HUES6 (cell line): ENCODE measurements around the gene NOS1AP.

ENCODE experiments used
- H3K27ac ChIP-seq: 2 replicates; pipeline ENCODE4 v1.7.0; 2013; ENCODE audit warnings: low read depth, mild to moderate bottlenecking, low read length, inconsistent platforms
- H3K27me3 ChIP-seq: 2 replicates; pipeline ENCODE4 v1.6.1; 2013; ENCODE audit warnings: low read length; ENCODE audit not compliant: control insufficient read depth, insufficient read depth
- H3K36me3 ChIP-seq: 2 replicates; pipeline ENCODE4 v1.6.1; 2013; ENCODE audit warnings: low read length; ENCODE audit not compliant: control insufficient read depth, insufficient read depth
- H3K4me1 ChIP-seq: 2 replicates; pipeline ENCODE4 v1.6.1; 2013; ENCODE audit warnings: low read length; ENCODE audit not compliant: control insufficient read depth, insufficient read depth
- H3K4me3 ChIP-seq: 2 replicates; pipeline ENCODE4 v1.5.1; 2013; ENCODE audit warnings: low read depth, low read length
- H3K9ac ChIP-seq: one replicate; pipeline ENCODE4 v1.6.1; 2013; ENCODE audit warnings: mild to moderate bottlenecking, low read length
- H3K9me3 ChIP-seq: 2 replicates; pipeline ENCODE4 v1.6.1; 2013; ENCODE audit warnings: low read depth, low read length; ENCODE audit not compliant: control insufficient read depth, insufficient read depth

The NOS1AP gene

GRCh38 chr1:162383516-162383915, 314.0 kb downstream of the NOS1AP start:
- H3K27me3 ChIP-seq, result no peaks in the 10 kb centered on the region
- no peaks in the 10 kb centered on the region for H3K9me3 ChIP-seq
- peaks cover 18% of the 10 kb centered on the region for H3K36me3 ChIP-seq
- peaks cover 1% of the 10 kb centered on the region; the same call in 1 of the 2 replicates for H3K4me1 ChIP-seq
- H3K4me3 ChIP-seq, result no peak overlapping the region
- H3K27ac ChIP-seq, result no peak overlapping the region
- no peak overlapping the region for H3K9ac ChIP-seq

GRCh38 chr1:162384116-162384515, 314.6 kb downstream of the NOS1AP start:
- Histone ChIP-seq H3K4me3 (no peak overlapping the region), H3K4me1 (peaks cover 5% of the 10 kb centered on the region; the same call in 1 of the 2 replicates), H3K9me3 (no peaks in the 10 kb centered on the region), H3K27me3 (no peaks in the 10 kb centered on the region), H3K36me3 (peaks cover 18% of the 10 kb centered on the region), H3K27ac (no peak overlapping the region), H3K9ac (no peak overlapping the region)

GRCh38 chr1:162384601-162385279, 315.2 kb downstream of the NOS1AP start:
- no peaks in the 10 kb centered on the region for H3K27me3 ChIP-seq
- H3K9me3 ChIP-seq, result no peaks in the 10 kb centered on the region
- no peak overlapping the region for H3K4me3 ChIP-seq
- no peak overlapping the region for H3K9ac ChIP-seq
- H3K4me1 ChIP-seq, result peaks cover 5% of the 10 kb centered on the region; the same call in 1 of the 2 replicates
- H3K27ac ChIP-seq, result no peak overlapping the region
- H3K36me3 ChIP-seq, result peaks cover 18% of the 10 kb centered on the region

GRCh38 chr1:162385280-162385623, 315.8 kb downstream of the NOS1AP start:
- H3K4me3 ChIP-seq, result no peak overlapping the region
- peaks cover 18% of the 10 kb centered on the region for H3K36me3 ChIP-seq
- H3K27me3 ChIP-seq, result no peaks in the 10 kb centered on the region
- H3K27ac ChIP-seq, result no peak overlapping the region
- no peaks in the 10 kb centered on the region for H3K9me3 ChIP-seq
- H3K9ac ChIP-seq, result no peak overlapping the region
- H3K4me1 ChIP-seq, result peaks cover 8% of the 10 kb centered on the region; the same call in 1 of the 2 replicates

DNA sequence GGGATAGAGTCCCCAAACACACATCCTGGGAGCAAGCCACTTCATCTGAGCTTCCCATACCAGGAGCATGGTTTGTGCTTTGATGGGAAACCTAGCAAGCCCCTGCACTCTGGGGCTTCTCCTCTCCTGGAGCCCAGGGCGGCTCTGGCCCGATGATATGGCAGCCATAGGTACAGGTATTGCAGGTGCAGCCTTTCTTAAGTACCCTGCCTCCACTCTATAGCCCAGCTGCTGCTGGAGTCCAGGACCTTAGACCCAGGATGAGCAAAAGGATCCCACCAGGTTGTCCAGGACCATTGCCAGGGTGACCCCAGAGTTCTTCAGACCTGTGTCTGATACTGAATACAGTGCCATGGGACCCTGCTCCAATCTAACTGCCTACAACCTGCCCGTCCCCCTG, 316.2 kb downstream of the NOS1AP start:
- H3K4me1 ChIP-seq, result peaks cover 10% of the 10 kb centered on the region; the same call in 1 of the 2 replicates
- no peak overlapping the region for H3K27ac ChIP-seq
- no peaks in the 10 kb centered on the region for H3K27me3 ChIP-seq
- no peak overlapping the region for H3K9ac ChIP-seq
- no peaks in the 10 kb centered on the region for H3K9me3 ChIP-seq
- no peak overlapping the region for H3K4me3 ChIP-seq
- H3K36me3 ChIP-seq, result peaks cover 18% of the 10 kb centered on the region

GRCh38 chr1:162386292-162387225, 317.1 kb downstream of the NOS1AP start:
- no peak overlapping the region for H3K9ac ChIP-seq
- peaks cover 14% of the 10 kb centered on the region for H3K4me1 ChIP-seq
- H3K27ac ChIP-seq, result no peak overlapping the region

DNA sequence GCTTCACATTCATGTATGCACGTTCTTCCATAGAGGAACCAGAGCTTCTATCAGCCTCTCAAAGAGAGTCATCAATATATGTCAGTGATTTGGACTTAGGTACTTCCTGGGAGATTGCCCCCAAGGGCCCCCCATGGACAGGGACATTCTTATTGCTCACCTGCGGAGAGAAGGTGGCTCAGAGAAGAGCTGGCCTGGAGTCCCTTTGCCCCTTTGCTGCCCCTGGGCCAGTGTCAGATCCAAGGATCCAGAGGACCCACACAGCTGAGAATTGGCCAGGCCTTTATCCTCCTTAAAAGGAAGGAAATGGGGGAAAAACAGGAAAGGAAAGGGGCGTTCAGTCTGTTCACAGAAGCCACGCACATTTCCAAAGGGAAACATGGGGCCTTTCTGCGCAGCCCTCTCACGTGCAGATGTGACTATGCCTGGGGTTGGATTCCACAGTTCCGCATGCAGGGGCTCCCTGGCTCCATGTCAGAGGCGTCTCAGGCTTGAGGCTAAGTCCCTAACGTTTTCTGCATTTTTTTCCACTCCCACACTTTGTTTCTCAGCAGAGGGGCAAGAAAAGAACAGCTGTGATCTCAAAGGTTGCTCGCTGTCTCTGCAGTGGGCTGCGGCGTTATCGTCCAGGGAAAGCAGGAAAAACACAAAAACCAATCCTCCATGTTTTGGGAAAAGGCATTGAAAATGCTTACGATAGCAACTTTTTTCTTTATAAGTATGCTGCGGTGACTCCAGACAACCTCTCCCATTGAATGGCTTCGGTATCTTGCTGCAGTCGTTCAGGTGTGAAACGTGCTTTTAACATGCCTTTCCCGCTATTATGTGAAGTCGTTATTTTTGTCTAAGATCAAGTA, 318.0 kb downstream of the NOS1AP start:
- Histone ChIP-seq H3K9ac (no peak overlapping the region), H3K27ac (no peak overlapping the region), H3K4me3 (no peak overlapping the region), H3K27me3 (no peaks in the 10 kb centered on the region), H3K36me3 (peaks cover 12% of the 10 kb centered on the region), H3K9me3 (no peaks in the 10 kb centered on the region), H3K4me1 (peaks cover 19% of the 10 kb centered on the region)

More at GRCh38 chr1:162386292-162387225, 317.1 kb downstream of the NOS1AP start:
- Histone ChIP-seq H3K36me3 (peaks cover 18% of the 10 kb centered on the region), H3K9me3 (no peaks in the 10 kb centered on the region), H3K4me3 (no peak overlapping the region), H3K27me3 (no peaks in the 10 kb centered on the region)

GRCh38 chr1:162388083-162388594, 318.6 kb downstream of the NOS1AP start:
- Histone ChIP-seq H3K9ac (no peak overlapping the region), H3K4me1 (peaks cover 19% of the 10 kb centered on the region), H3K36me3 (peaks cover 10% of the 10 kb centered on the region), H3K9me3 (no peaks in the 10 kb centered on the region), H3K27ac (no peak overlapping the region), H3K4me3 (no peak overlapping the region), H3K27me3 (no peaks in the 10 kb centered on the region)

GRCh38 chr1:162388615-162389014, 319.1 kb downstream of the NOS1AP start:
- Histone ChIP-seq H3K9ac (no peak overlapping the region), H3K36me3 (peaks cover 5% of the 10 kb centered on the region), H3K4me1 (peaks cover 19% of the 10 kb centered on the region), H3K9me3 (no peaks in the 10 kb centered on the region), H3K4me3 (no peak overlapping the region), H3K27me3 (no peaks in the 10 kb centered on the region), H3K27ac (no peak overlapping the region)

DNA sequence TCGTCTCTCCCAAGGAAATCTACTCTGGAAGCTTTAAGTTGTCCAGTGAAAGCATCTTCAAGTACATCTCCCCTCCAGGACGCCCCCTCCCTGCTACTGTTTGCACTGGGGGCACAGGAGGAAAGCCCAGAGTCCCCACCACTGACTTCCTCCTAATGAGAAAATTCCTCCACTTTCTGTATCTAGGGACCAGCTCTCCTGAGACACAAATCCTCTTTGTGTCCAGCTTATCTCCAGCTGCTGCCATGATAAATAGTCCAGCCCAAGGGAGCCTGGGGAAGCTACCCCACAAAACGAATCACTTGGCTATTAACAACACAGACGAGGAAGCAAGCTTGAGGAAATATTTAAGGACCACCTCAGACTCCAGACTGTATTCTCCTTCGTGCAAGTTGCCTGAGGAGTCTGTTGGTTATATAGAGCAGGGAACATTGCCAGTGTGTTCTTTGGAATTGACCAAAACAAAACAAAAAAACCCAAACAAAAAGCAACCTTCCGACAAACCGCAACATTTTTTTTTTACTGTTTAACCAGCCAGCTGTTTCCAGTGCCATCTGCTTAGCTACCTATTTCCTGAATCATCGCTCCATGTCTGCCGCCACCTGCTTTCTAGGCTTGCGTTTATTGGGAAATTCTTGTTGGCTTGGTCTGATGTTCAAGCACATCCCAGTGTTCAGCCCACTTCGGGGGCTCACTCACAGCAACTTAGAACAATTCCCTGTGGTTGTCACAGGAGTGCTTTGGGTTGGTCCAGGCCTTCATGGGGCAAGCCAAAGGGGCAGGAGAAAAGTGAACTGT, 319.7 kb downstream of the NOS1AP start:
- no peaks in the 10 kb centered on the region for H3K9me3 ChIP-seq
- H3K27me3 ChIP-seq, result no peaks in the 10 kb centered on the region
- peaks cover 19% of the 10 kb centered on the region for H3K4me1 ChIP-seq
- no peak overlapping the region for H3K9ac ChIP-seq
- H3K36me3 ChIP-seq, result no peaks in the 10 kb centered on the region; the same call in 1 of the 2 replicates
- no peak overlapping the region for H3K4me3 ChIP-seq
- H3K27ac ChIP-seq, result no peak overlapping the region
